Calu3 (cell line): ENCODE results near the gene BEX4. TPM values are rescaled to one million over a fixed set of nuclear protein-coding genes. Genes with fewer than 3 reads are reported as not detected.
"Not testable (repeated sequence)": the region's sequence is repeated elsewhere in the genome, so short reads cannot be mapped to it uniquely, and the experiment has no call there.

ENCODE experiments used
- BruUV-seq: library from RNA; stranded (reverse); fragments of 400-500 nt; replicated peaks from 2 replicates; lab custom pipeline; 2021; lab: Mats Ljungman, UMichigan
- CTCF ChIA-PET: fragments of 300-600 bp; sonication (Branson Sonifier 250); formaldehyde crosslinking; loops from one replicate; lab custom pipeline; 2022; ENCODE audit warnings: antibody characterized with exemption; lab: Charles Lee
- DNase-seq: peaks from one replicate; pipeline ENCODE4 v3.0.0; 2022
- H3K27ac Mint-ChIP-seq: one replicate; pipeline ENCODE4 v1.8.0; 2022; ENCODE audit warnings: mixed read lengths; ENCODE audit not compliant: unreplicated experiment
- H3K27me3 Mint-ChIP-seq: one replicate; pipeline ENCODE4 v1.8.0; 2022; ENCODE audit warnings: mixed read lengths; ENCODE audit not compliant: unreplicated experiment
- H3K36me3 Mint-ChIP-seq: one replicate; pipeline ENCODE4 v1.8.0; 2022; ENCODE audit warnings: mild to moderate bottlenecking, moderate library complexity, mixed read lengths; ENCODE audit not compliant: insufficient read depth, unreplicated experiment
- H3K4me1 Mint-ChIP-seq: one replicate; pipeline ENCODE4 v1.8.0; 2022; ENCODE audit warnings: mild to moderate bottlenecking, low read depth, mixed read lengths; ENCODE audit not compliant: unreplicated experiment
- H3K4me3 Mint-ChIP-seq: one replicate; pipeline ENCODE4 v1.8.0; 2022; ENCODE audit warnings: mild to moderate bottlenecking, low read depth, moderate library complexity, mixed read lengths; ENCODE audit not compliant: unreplicated experiment
- H3K9me3 Mint-ChIP-seq: one replicate; pipeline ENCODE4 v1.8.0; 2022; ENCODE audit warnings: low read depth, mixed read lengths; ENCODE audit not compliant: unreplicated experiment
- CTCF ChIP-seq: fragments of 200-600 bp; IDR thresholded peaks from one replicate; pipeline ENCODE4 v1.8.0; 2022; ENCODE audit warnings: antibody characterized with exemption; ENCODE audit not compliant: unreplicated experiment
- intact Hi-C: fragments of 100-400 bp; cut with micrococcal nuclease; formaldehyde crosslinking; loops from one replicate; pipeline ENCODE4 v1.10.0; 2022; ENCODE audit not compliant: unreplicated experiment
- total RNA-seq: library from RNA; stranded (reverse); gene quantifications from 2 replicates; pipeline ENCODE4 v1.2.3, GENCODE V29; 2022

BEX4 gene
- total RNA-seq, 1 experiment from 2014 or later, result not detected

- Mint-ChIP-seq H3K4me3 (no peak overlapping the region), H3K9me3 (no peaks in the 10 kb centered on the region), H3K27me3 (peaks cover 13% of the 10 kb centered on the region), H3K27ac (no peak overlapping the region), H3K4me1 (no peaks in the 10 kb centered on the region), H3K36me3 (no peaks in the 10 kb centered on the region)
- no peak for DNase-seq
- TF ChIP-seq CTCF, result no peak
- no TSS peak for BruUV-seq
- CTCF ChIA-PET, result no interaction called here
- intact Hi-C loops, result no loop called here
Observed at GRCh38 chrX:103197721-103198306, 17.1 kb upstream of the BEX4 start.

GRCh38 chrX:103198668-103199067 lies 16.2 kb upstream of the BEX4 start:
- H3K4me3 Mint-ChIP-seq, H3K36me3 Mint-ChIP-seq, intact Hi-C loops, H3K27ac Mint-ChIP-seq, BruUV-seq, H3K9me3 Mint-ChIP-seq, H3K4me1 Mint-ChIP-seq, DNase-seq, CTCF ChIA-PET: not testable (repeated sequence)
- H3K27me3 Mint-ChIP-seq, result peaks cover 13% of the 10 kb centered on the region

GRCh38 chrX:103201041-103201440 lies 13.9 kb upstream of the BEX4 start:
- CTCF ChIA-PET, result no interaction called here
- DNase-seq, result no peak
- Mint-ChIP-seq H3K9me3 (no peaks in the 10 kb centered on the region), H3K27me3 (peaks cover 13% of the 10 kb centered on the region), H3K4me3 (no peak overlapping the region), H3K4me1 (no peaks in the 10 kb centered on the region), H3K27ac (no peak overlapping the region), H3K36me3 (no peaks in the 10 kb centered on the region)
- no peak for TF ChIP-seq CTCF
- intact Hi-C loops, result no loop called here
- no TSS peak for BruUV-seq

- Mint-ChIP-seq H3K4me1 (no peaks in the 10 kb centered on the region), H3K9me3 (no peaks in the 10 kb centered on the region), H3K4me3 (no peak overlapping the region), H3K36me3 (no peaks in the 10 kb centered on the region), H3K27me3 (peaks cover 7% of the 10 kb centered on the region), H3K27ac (no peak overlapping the region)
- no peak for DNase-seq
- intact Hi-C loops, result loop anchor here (5.0 kb wide), 1 partner anchor 132 kb away; no protein-coding TSS in a partner anchor
- no TSS peak for BruUV-seq
- no peak for TF ChIP-seq CTCF
- CTCF ChIA-PET, result no interaction called here
Observed at GRCh38 chrX:103210056-103210455, 4.9 kb upstream of the BEX4 start.
